GM12873 (cell line): ENCODE measurements around the gene TMEM212.

Source experiments
- CTCF ChIP-seq: IDR thresholded peaks from 2 replicates; pipeline ENCODE4 v1.5.1; 2012; ENCODE audit warnings: low read depth, mild to moderate bottlenecking, moderate library complexity, low read length, control low read depth; ENCODE audit not compliant: insufficient read depth; ENCODE audit errors: missing control alignments

Gene TMEM212

GRCh38 chr3:171815973-171816595, 27.1 kb upstream of the TMEM212 start:
- TF ChIP-seq CTCF, result no peak

DNA sequence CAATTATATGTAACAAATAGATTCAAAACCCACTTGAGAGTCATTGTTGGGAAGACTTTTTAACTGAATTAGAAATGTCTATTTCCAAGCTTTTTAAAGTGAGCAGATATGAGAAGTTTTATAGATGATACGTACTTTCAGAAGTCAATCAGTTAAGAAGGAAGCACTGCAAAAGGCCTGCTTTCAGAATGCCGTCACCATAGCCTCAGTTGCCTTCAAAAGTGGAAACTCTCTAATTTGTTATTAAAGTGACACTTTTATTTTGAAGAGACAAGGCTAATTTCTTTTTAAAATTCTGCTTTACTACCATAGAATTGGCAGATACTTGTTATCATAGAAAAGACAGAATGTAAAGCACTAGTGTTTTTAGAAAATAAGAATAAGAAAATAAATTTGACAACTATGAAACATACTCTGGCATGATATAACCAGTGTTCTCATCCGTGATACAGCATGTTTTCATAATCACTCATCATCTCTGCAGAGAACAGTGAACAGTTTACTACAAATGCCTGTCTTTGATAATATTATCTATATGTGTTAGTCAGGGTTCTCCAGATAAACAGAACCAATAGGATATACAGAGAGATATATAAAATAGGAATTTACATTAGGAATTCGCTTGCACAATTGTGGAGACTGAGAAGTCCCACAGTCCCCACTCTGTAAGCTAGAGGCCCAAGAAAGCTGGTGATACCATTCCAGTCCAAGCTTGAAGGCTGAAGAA, 25.9 kb upstream of the TMEM212 start:
- TF ChIP-seq CTCF, result no peak

- TF ChIP-seq CTCF, result no peak
Observed at GRCh38 chr3:171821044-171821443, 22.1 kb upstream of the TMEM212 start.

- TF ChIP-seq CTCF, result no peak
Observed at GRCh38 chr3:171821778-171822358, 21.3 kb upstream of the TMEM212 start.

GRCh38 chr3:171822431-171823106, 20.6 kb upstream of the TMEM212 start:
- TF ChIP-seq CTCF, result no peak

DNA sequence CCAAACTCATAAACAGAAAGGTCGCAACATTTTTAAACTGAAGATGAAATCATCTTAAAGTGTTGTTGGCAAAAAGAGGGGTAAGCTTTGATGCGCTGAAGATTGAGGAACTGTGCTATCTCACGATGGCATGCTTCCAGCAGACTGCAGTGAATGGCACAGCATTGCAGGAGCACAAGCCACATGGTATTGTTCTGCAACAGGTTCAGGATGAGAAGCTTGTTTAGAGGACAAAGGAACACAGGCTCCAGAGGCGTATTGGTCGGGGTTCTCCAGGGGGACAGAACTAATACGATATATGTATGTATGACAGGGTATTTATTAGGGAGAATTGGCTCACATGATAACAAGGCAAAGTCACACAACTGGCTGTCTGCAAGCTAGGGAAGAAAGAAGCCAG, 19.0 kb upstream of the TMEM212 start:
- no peak for TF ChIP-seq CTCF

DNA sequence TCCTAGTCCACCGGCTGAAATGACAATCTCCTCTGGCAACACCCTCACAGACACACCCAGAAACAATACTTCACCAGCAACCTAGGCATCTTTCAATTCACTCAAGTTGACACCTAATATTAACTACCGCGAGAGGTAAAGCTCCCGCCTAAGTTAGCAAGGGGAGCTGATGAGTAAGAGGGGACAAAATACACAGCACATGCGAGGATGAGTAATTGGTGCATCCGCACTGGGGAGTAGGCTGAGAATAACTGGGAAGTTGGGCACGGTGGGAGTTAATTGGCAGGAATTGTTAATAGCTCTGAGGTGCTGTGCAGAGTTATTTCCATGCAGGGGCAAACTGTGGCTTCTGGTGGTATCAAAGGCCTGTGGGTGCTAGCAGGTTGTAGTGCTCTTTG, 18.3 kb upstream of the TMEM212 start:
- TF ChIP-seq CTCF, result no peak
